HL-60/S4 treated with phorbol 12-myristate 13-acetate at 8.2 ng/mL for 4 days and 3 days (cell line): Measurements from ENCODE around the gene CDK10.
"Not testable (repeated sequence)": the region's sequence is repeated elsewhere in the genome, so short reads cannot be mapped to it uniquely, and the experiment has no call there.

Source experiments
- in situ Hi-C: fragments of 300-500 bp; cut with MboI; formaldehyde crosslinking; loops from 2 replicates; pipeline ENCODE4 v1.15.0; 2022; ENCODE audit warnings: low sequenced_read_pairs

The CDK10 gene

DNA sequence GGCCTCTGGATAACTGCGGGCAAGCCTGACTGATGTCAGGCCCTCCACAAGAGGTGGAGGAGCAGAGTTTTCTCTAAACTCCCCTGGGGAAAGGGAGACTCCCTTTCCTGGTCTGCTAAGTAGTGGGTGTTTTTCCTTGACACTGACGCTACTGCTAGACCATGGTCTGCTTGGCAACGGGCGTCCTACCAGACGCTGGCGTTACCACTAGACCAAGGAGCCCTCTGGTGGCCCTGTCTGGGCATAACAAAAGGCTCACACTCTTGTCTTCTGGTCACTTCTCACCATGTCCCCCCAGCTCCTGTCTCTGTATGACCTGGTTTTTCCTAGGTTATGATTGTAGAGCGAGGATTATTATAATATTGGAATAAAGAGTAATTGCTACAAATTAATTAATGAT, 19.5 kb upstream of the CDK10 start:
- in situ Hi-C loops: not testable (repeated sequence)

DNA sequence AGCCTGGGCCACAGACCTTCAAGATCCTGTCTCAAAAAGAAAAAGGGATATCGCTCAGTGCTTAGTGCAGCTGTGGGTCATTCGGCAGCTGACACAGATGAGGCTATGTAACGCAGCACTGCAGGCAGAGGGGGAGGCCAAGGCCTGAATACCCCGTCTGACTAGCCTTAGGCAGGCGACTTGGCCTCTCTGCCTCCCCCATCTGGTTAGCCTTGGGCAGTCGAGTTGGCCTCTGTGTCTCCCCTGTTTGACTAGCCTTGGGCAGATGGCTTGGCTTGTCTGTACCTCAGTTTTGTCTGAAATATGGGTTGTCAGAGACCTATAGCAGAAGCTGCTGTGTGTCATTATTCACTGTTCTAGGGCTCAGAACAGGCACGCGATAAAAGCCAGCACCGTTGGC, 18.9 kb upstream of the CDK10 start:
- in situ Hi-C loops: no loop called here

DNA sequence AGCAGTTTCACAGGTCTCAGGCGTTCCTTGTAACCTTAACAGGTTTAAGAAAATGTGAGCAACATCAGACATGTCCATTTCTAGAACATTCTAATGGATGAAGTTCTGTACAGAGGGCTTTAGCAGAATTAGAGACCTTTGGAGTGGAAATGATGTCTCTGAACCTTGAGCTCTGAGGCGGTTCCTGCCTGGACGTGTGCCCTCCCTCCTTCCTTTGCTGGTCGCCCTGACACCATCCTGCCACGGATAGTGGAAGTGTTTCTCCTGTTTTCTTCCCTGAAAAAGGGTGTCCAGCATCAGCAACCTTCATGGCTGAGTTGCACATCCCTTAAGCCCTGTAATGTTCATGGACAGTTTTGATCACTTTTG, 17.7 kb upstream of the CDK10 start:
- in situ Hi-C loops: no loop called here

DNA sequence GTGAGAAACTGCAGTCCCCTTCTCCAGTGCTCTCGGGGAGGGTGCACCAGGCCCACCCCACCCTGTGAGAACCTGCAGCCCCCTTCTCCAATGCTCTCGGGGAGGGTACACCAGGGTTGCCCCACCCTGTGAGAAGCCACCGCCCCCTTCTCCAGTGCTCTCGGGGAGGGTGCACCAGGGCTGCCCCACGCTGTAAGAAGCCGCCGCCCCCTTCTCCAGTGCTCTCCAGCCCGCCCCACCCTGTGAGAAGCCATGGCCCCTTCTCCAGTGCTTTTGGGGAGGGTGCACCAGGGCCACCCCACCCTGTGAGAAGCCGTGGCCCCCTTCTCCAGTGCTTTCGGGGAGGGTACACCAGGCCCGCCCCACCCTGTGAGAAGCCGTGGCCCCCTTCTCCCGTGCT, 16.7 kb upstream of the CDK10 start:
- in situ Hi-C loops: no loop called here

DNA sequence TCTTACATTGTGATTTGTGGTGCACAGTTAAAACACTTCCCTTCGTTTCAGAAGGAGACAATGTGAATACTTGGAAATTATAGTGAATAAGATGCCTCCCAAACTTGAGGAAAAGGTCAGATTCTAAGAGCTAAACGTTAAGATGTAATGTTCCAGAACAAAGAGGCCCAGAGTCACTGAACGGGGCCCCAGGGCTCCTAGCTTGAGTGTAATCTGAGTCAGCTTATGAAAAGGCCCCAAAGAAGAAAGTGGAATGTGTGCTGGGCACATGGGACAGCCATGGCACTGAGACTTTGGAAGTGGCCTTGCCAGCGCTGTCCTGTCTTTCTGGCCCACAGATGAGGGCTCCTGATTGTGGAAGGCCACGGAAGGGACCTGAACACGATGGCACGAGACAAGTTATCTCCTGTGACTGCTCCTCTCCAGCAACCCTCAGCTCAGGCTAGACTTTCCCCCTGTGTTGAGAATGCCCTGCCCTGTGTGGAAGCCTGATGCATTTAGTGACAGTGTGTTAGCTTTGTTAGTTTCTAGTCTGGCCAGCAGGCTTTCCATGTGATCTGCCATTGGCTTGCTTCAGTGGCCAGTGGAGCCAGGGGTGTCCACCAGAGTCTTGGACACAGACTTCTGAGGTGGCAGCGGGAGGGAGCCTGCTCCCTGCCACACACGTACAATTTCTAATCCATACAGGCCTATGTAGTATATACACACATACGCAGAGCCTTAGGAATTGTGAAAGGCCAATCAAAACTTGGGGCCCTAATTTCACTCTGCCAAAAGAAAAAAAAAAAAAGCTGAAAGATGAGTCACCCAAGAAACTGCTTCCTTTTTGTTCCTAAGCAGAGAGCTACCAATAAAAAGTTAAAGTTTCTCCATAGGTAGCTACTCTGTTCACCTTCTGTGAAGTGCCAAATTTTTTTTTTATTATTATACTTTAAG, 15.7 kb upstream of the CDK10 start:
- in situ Hi-C loops: no loop called here

DNA sequence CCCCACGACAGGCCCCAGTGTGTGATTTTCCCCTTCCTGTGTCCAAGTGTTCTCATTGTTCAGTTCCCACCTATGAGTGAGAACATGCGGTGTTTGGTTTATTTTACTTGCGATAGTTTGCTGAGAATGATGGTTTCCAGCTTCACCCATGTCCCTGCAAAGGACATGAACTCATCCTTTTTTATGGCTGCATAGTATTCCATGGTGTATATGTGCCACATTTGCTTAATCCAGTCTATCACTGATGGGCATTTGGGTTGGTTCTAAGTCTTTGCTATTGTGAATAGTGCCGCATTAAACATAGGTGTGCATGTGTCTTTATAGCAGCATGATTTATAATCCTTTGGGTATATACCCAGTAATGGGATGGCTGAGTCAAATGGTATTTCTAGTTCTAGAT, 14.9 kb upstream of the CDK10 start:
- in situ Hi-C loops: not testable (repeated sequence)

DNA sequence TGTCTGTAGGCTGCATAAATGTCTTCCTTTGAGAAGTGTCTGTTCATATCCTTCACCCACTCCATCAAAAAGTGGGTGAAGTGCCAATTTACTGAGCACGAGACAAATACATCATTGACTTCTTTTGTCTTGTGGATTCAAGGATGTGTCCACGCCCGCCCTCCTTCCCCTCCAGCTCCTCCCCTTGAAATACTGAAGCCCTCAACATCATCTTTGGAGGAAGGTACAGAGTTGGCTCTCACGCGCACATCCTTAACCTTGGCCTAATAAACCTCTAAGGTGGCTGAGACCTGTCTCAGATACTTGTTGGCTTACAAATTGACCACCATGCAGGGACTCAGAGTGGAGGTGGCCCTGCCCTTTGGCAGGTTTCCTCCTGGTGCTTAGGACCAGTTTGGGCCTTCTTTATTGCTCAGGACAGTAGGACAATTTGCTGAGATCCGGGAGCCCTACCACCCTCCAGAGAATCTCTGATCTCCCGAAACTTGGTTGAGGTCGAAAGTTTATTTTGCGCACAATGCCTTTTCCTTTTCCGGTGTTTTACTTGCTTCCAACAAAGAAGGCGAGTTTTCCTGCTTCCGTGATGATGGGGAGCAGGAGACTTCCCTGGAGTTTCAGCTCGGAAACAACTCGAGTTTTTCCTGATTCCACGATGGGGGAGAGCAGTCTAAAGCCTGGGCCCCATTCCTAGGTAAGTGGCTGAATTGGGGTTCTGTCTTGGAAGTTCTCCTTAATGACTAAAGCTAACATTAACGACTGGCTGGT, 14.1 kb upstream of the CDK10 start:
- in situ Hi-C loops: no loop called here

DNA sequence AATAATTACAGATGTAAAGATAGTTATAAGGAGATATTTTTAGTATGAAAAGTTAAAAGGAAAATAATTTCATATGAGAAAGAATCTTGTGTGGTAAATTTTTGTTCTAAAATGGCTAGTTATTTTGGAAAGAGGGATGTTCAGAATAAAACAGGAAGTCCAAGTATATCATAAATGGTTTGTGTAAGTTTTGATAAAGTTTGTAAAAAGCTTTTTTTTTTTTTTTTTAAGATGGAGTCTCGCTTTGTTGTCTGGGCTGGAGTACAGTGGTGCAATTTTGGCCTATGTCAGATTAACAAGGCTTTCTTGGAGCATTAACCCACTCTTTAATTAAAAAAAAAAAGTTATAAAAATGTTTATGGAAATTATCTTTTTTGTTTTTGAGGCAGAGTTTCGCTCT, 8.2 kb upstream of the CDK10 start:
- in situ Hi-C loops: no loop called here

DNA sequence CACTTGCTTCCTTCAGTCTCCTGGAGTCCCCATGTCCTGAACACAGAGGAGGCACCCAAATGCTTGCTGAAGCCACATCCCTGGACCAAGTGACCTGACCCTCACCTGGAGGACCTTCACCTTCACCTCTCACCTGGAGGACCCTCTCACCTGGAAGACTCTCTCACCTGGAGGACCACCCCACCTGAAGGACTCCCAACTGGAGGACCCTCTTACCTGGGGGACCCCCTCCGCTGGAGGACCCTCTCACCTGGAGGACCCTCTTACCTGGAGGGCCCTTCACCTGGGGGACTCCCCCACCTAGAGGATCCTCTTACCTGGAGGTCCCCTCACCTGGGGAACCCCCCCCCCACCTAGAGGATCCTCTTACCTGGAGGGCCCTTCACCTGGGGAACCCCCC, 573 bp upstream of the CDK10 start:
- in situ Hi-C loops: no loop called here

DNA sequence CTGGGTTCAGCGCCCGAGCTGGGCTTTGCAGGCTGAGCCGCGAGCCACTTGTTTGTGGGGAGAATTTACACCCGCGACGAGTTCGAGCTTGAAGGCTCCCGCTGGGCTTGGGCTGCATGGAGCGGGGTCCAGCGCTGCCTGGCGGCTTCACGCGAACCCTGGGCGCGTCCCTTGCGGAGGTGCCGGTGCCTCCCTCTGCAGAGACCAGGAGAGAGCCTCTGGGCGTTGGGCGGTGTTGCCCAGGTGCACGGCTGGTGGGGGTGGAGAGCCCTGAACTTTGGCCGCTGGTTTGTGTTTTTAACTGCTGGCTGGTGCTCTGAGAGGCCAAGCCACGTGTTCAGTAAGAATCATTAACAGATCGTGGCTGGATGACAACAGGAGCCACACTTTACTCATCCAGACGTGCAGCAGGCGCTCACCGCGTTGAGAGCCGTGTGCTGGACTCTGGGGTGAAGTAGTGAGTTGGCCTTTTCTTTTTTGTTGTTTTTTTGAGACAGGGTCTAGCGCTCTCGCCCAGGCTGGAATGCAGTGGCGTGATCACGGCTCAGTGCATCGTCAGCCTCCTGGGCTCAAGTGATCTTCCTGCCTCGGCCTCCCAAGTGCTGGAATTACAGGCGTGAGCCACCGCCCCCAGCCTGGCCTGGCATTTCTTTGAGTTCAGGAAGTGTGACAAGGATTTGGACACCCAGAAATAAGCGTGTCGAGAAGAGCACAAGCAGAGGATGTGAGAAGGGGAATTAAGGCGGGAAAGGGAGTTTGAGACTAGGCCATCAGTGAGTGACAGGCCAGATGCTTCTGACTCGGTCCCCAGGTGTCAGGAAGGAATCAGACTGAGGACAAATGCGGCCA, 827 bp downstream of the CDK10 start:
- in situ Hi-C loops: no loop called here

DNA sequence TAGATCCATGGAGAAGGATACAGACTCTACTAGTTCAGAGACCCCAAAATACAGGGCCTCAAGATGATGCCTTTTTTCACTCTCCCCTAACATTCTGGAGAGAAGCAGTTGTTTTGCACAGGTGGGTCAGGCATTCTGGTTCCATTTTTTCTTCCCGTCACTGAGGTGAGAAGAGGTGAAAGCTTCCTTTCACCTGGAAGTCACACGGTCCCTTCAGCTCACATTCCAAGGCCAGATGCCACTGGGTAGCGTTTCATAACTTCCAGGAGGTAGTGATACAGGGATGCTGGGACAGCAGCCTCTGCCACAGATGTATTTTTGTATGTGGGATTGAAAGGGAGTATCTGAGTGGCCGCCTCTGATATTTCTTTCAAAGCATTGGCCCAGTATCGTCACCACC, 1.9 kb downstream of the CDK10 start:
- in situ Hi-C loops: no loop called here

DNA sequence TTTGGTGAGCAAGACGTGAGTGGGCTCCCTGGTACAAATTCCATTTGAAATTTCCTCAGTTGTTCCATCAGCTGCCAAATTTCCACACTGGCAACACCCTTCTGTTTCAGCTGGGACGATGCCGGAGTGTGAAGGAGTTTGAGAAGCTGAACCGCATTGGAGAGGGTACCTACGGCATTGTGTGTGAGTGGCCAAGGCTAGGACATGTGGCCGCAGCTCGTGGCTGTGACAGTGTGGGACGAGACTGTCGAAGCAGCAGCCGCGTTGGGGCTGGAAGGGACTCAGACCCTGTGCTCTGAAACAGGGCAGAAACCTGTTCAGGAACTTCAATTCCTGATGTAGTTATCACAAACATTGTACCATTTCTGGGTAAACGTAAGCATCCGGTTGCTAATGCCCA, 2.7 kb downstream of the CDK10 start:
- in situ Hi-C loops: no loop called here

DNA sequence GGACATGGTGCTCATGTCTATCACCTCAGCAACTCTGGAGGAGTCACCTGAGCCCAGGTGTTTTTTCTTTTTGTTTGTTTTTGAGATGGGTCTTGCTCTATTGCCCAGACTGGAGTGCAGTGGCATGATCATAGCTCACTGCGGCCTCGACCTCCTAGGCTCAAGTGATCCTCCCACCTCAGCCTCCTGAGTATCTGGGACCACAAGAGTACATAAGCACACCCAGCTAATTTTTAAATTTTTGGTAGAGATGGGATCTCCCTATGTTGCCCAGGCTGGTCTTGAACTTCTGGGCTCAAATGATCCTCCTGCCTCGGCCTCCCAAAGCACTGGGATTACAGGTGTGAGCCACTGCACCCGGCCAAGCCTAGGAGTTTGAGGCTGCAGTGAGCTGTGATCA, 3.1 kb downstream of the CDK10 start:
- in situ Hi-C loops: not testable (repeated sequence)

DNA sequence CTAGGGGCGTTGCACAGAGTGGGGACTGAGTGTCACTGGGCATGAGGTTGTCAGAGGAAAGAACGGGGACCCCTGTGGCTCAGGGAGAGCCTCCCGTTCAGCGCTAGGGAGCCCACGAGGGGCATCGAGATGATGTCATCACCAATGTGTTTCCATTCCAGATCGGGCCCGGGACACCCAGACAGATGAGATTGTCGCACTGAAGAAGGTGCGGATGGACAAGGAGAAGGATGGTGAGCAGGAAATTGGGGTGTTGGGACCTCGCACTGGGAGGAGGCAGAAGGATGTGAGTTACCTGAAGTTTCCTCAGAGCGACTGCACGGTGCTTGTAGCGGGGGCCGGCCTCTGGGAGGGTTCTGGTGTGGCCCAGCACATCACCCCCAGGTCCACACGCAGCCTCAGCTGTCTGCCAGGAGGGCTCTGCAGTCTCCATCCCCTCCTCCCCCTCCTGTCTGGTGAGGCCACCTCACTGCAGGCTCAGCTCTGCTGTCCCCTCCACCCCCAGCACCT, 4.0 kb downstream of the CDK10 start:
- in situ Hi-C loops: no loop called here

DNA sequence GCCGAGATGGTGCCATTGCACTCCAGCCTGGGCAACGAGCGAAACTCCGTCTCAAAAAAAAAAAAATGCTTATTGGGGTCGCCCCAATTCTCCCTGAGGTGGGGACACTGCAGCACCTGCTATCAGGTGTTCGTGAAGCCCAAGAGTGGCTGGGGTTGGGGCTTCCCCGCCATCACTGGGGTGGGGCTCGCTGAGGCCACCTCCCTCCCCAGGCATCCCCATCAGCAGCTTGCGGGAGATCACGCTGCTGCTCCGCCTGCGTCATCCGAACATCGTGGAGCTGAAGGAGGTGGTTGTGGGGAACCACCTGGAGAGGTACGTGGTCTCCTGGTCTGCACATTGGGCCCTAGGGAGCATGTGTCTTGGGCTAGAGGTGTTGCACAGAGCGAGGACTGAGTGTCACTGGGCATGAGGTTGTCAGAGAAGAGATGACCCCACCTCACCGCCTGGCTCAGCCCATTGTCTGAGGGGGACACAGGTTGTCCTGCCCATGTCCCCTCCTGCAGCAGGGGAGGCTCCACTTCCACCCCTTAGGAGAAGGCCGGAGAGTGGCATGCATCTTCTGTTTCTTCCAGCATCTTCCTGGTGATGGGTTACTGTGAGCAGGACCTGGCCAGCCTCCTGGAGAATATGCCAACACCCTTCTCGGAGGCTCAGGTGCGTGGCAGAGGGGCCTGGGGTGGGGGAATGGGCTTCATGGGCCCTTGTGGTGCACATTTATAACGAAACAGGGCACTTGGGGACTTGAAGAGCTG, 4.9 kb downstream of the CDK10 start:
- in situ Hi-C loops: no loop called here

DNA sequence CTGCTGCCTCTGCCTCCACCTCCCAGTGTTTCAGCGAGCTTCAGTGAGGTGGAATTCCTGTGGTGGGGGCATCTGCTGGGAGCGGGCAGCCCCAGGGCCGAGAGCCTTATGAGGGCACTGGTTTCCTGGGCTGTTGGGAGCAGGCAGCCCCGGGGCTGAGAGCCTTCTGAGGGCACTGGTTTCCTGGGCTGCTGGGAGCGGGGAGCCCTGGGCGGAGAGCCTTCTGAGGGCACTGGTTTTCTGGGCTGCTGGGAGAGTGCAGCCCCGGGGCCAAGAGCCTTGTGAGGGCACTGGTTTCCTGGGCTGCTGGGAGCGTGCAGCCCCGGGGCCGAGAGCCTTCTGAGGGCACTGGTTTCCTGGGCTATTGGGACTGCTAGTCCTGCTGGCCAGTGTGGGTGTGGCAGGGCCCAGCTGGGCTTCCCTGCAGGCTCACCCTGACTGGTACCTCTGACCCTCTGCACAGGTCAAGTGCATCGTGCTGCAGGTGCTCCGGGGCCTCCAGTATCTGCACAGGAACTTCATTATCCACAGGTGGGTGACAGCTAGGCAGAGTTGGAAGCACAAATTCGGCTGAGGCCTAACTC, 5.6 kb downstream of the CDK10 start:
- in situ Hi-C loops: no loop called here

DNA sequence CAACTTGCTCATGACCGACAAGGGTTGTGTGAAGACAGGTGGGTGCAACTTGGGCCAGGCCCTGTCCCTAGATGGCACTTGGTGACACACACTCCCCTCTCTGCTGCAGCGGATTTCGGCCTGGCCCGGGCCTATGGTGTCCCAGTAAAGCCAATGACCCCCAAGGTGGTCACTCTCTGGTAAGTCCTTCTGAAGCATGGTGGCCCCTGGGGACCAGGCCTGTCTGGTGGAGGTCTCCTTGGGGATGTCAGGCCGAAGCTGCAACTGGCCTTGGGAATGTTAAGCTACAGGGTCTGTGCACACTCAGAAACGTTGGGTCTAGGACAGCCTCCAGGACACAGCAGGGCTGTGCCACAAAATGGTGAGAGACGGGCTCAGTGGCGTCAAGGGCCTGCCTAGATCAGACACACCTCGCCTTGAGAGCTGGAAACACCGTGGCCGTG, 6.8 kb downstream of the CDK10 start:
- in situ Hi-C loops: no loop called here

DNA sequence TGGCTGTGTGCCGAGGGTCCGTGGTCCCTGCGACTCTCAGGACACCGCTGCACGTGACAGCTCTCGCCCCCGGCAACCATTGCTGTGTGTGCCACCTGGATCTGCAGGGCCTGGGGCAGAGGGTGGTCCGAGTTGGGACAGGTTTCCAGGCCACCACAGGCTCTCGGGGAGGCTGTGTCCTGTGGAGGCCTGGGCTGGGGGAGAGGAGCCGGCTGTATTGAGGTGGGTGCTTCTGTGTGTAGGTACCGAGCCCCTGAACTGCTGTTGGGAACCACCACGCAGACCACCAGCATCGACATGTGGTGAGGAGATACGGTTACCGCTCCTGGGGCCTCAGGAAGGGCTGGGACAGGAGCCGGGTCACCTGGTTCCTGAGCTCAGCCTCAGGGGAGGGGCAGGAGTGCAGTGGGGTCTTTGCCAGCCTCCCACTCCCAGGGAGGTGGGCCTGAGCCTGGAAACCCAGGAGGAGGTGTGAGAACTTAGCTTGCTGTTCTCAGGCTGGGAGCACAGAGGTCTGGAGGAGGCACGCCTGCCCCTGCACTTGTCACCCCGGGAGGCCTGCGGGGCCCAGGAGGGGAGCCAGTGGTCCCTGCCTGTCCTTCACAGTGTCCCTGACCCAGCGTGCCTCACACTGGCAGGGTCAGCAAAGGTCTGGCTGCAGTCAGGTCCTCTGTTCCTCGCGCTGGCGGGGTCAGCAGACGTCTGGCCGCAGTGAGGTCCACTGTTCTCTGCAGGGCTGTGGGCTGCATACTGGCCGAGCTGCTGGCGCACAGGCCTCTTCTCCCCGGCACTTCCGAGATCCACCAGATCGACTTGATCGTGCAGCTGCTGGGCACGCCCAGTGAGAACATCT, 7.7 kb downstream of the CDK10 start:
- in situ Hi-C loops: no loop called here

DNA sequence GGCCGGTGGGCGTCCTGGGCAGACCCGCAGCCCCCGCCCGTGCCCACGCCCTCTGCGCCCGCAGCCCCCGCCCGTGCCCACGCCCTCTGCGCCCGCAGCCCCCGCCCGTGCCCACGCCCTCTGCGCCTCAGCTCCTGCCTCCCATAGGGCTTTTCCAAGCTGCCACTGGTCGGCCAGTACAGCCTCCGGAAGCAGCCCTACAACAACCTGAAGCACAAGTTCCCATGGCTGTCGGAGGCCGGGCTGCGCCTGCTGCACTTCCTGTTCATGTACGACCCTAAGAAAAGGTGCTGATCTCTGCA, 8.2 kb downstream of the CDK10 start:
- in situ Hi-C loops: not testable (repeated sequence)
